OCI-LY7 (cell line): Measurements from ENCODE around the gene DNAH5. TPM values are rescaled to one million over a fixed set of nuclear protein-coding genes. Genes with fewer than 3 reads are reported as not detected.

Experiments used
- Bru-seq: library from RNA; stranded (reverse); fragments of 400-500 nt; gene quantifications from one replicate; lab custom pipeline; 2021; lab: Mats Ljungman, UMichigan
- BruChase-seq, 2 experiments: library from RNA; stranded (reverse); fragments of 400-500 nt; gene quantifications; one replicate each; lab custom pipeline; 2021; lab: Mats Ljungman, UMichigan
- BruUV-seq: library from RNA; stranded (reverse); fragments of 400-500 nt; replicated peaks from 2 replicates; lab custom pipeline; 2021; lab: Mats Ljungman, UMichigan
- CTCF ChIA-PET: fragments of 300-600 bp; sonication (Branson Sonifier 250); formaldehyde crosslinking; loops from one replicate; lab custom pipeline; 2022; ENCODE audit warnings: antibody characterized with exemption; ENCODE audit not compliant: unreplicated experiment; lab: Charles Lee
- POLR2A ChIA-PET: fragments of 300-600 bp; sonication (Branson Sonifier 250); formaldehyde crosslinking; loops from one replicate; lab custom pipeline; 2022; ENCODE audit warnings: antibody characterized with exemption; lab: Charles Lee
- DNase-seq: peaks from one replicate; pipeline ENCODE4 v3.0.0-alpha.2; 2015; ENCODE audit warnings: low spot score
- H2AFZ ChIP-seq: fragments of 200-600 bp; sonication (generic), shearing (Covaris generic); 2 replicates; pipeline ENCODE4 v1.6.1; 2014; ENCODE audit warnings: mild to moderate bottlenecking, antibody characterized with exemption, low read length, moderate library complexity
- H3K27ac ChIP-seq: fragments of 200-600 bp; sonication (generic); 2 replicates; pipeline ENCODE4 v1.5.1; 2014; ENCODE audit warnings: mixed run types, low read depth, mild to moderate bottlenecking, moderate library complexity, low read length, inconsistent platforms; ENCODE audit not compliant: poor library complexity, severe bottlenecking
- H3K36me3 ChIP-seq: fragments of 200-600 bp; sonication (generic); 2 replicates; pipeline ENCODE4 v1.6.1; 2014; ENCODE audit warnings: mild to moderate bottlenecking, antibody characterized with exemption, low read length, moderate library complexity, mixed read lengths; ENCODE audit not compliant: insufficient read depth
- H3K4me1 ChIP-seq: fragments of 200-600 bp; sonication (generic); 2 replicates; pipeline ENCODE4 v1.5.1; 2014; ENCODE audit warnings: mild to moderate bottlenecking, low read length; ENCODE audit not compliant: insufficient read depth, poor library complexity, severe bottlenecking
- H3K4me2 ChIP-seq: fragments of 200-600 bp; sonication (generic); 2 replicates; pipeline ENCODE4 v1.6.1; 2014; ENCODE audit warnings: mild to moderate bottlenecking, low read length
- H3K4me3 ChIP-seq: fragments of 200-600 bp; sonication (generic); 2 replicates; pipeline ENCODE4 v1.5.1; 2014; ENCODE audit warnings: mild to moderate bottlenecking, low read depth, low read length; ENCODE audit not compliant: poor library complexity, severe bottlenecking
- H3K79me2 ChIP-seq: fragments of 200-600 bp; sonication (generic); 2 replicates; pipeline ENCODE4 v1.6.1; 2016; ENCODE audit warnings: low read depth, mild to moderate bottlenecking, low read length, moderate library complexity, mixed read lengths; ENCODE audit not compliant: insufficient read depth
- H3K9me2 ChIP-seq: fragments of 200-600 bp; sonication (generic); 2 replicates; pipeline ENCODE4 v1.6.1; 2016; ENCODE audit warnings: mild to moderate bottlenecking, low read length, mixed read lengths; ENCODE audit not compliant: insufficient read depth
- H3K9me3 ChIP-seq: fragments of 200-600 bp; sonication (generic); 2 replicates; pipeline ENCODE4 v1.6.1; 2014; ENCODE audit warnings: mild to moderate bottlenecking, mixed run types, low read length, mixed read lengths
- H4K20me1 ChIP-seq: fragments of 200-600 bp; sonication (generic); 2 replicates; pipeline ENCODE4 v1.6.1; 2014; ENCODE audit warnings: mild to moderate bottlenecking, antibody characterized with exemption, low read length, moderate library complexity, mixed read lengths; ENCODE audit not compliant: insufficient read depth
- CTCF ChIP-seq: fragments of 200-600 bp; sonication (generic); conservative IDR thresholded peaks from 2 replicates; pipeline ENCODE4 v1.5.1; 2014; ENCODE audit warnings: mild to moderate bottlenecking, antibody characterized with exemption, low read length, moderate library complexity, mixed read lengths
- EZH2phosphoT487 ChIP-seq: fragments of 200-600 bp; sonication (generic); IDR thresholded peaks from 2 replicates; pipeline ENCODE4 v1.6.1; 2018; ENCODE audit warnings: low read depth, borderline replicate concordance, mild to moderate bottlenecking, mixed run types, antibody characterized with exemption, low read length, moderate library complexity, mixed read lengths
- intact Hi-C: fragments of 100-400 bp; cut with micrococcal nuclease; formaldehyde crosslinking; loops from one replicate; pipeline ENCODE4 v1.10.0; 2022; ENCODE audit not compliant: unreplicated experiment
- long read RNA-seq: library from polyadenylated mRNA; stranded (forward); transcript quantifications from one replicate; pipeline ENCODE4 v2.0.0, GENCODE V29; 2022
- total RNA-seq, 2 experiments: library from RNA; depleted of rRNA in 1 of 2; stranded (reverse); fragments of >200 nt in 1 of 2; shearing (Covaris generic) in 1 of 2; gene quantifications; 2 replicates each; pipeline ENCODE4 v1.2.3, GENCODE V29; 2014 to 2022

DNAH5 gene
- total RNA-seq (2014; rRNA removed; shearing (Covaris generic)) (not detected in 2 replicates), total RNA-seq (2022) (0.06 TPM in 1 of 2 replicates, not detected in the other), Bru-seq, nascent RNA (percentile 2 among the genes with signal in this experiment), BruChase-seq, experiment 1, labeled RNA remaining after a 6-hour chase (percentile 2 among the genes with signal in this experiment), BruChase-seq, experiment 2, labeled RNA remaining after a 2-hour chase (percentile 5 among the genes with signal in this experiment)
- long read RNA-seq: 0 reads

- no peaks in the 10 kb centered on the region for H4K20me1 ChIP-seq
- H2AFZ ChIP-seq: no peak within 1 kb of the TSS
- H3K9me2 ChIP-seq: no peaks in the 10 kb centered on the region
- CTCF ChIA-PET: no interaction called here
- no peaks in the 10 kb centered on the region for H3K9me3 ChIP-seq
- no peaks in the 10 kb centered on the region for H3K36me3 ChIP-seq
- no peak within 1 kb of the TSS for H3K27ac ChIP-seq
- POLR2A ChIA-PET: no interaction called here
- H3K79me2 ChIP-seq: no peaks in the 10 kb centered on the region
- H3K4me3 ChIP-seq: no peak within 1 kb of the TSS
- TF ChIP-seq CTCF (no peak), EZH2phosphoT487 (no peak)
- no peaks in the 10 kb centered on the region for H3K4me1 ChIP-seq
- intact Hi-C loops: no loop called here
- DNase-seq: no peak
- no peak within 1 kb of the TSS for H3K4me2 ChIP-seq
- BruUV-seq: no TSS peak
Measured at GRCh38 chr5:13944560-13945199, at the start of gene DNAH5. TSS of gene DNAH5 (minus strand) at chr5:13944688. CDS start at chr5:13944438, 250 bp downstream.

GRCh38 chr5:13993926-13994325 is 49.4 kb upstream of the DNAH5 start:
- no peak for DNase-seq
- Histone ChIP-seq H3K9me3 (no peaks in the 10 kb centered on the region), H2AFZ (no peak overlapping the region), H3K4me3 (no peak overlapping the region), H3K9me2 (no peaks in the 10 kb centered on the region), H4K20me1 (no peaks in the 10 kb centered on the region), H3K27ac (no peak overlapping the region), H3K4me2 (no peak overlapping the region), H3K79me2 (no peaks in the 10 kb centered on the region), H3K36me3 (no peaks in the 10 kb centered on the region), H3K4me1 (no peaks in the 10 kb centered on the region)
- intact Hi-C loops: no loop called here
- ChIA-PET CTCF (no interaction called here), POLR2A (no interaction called here)
- BruUV-seq: no TSS peak
- no peak for TF ChIP-seq EZH2phosphoT487
- no peak for TF ChIP-seq CTCF

- no peak overlapping the region for H2AFZ ChIP-seq
- H3K9me2 ChIP-seq: no peaks in the 10 kb centered on the region
- no TSS peak for BruUV-seq
- no peaks in the 10 kb centered on the region for H3K9me3 ChIP-seq
- H3K36me3 ChIP-seq: no peaks in the 10 kb centered on the region
- H3K4me1 ChIP-seq: no peaks in the 10 kb centered on the region
- ChIA-PET POLR2A (interaction anchor here (0.5 kb wide), 1 partner anchor 117 kb away, joined by 3 read pairs; no protein-coding TSS in a partner anchor), CTCF (no interaction called here)
- no peak overlapping the region for H3K4me3 ChIP-seq
- intact Hi-C loops: no loop called here
- no peaks in the 10 kb centered on the region for H3K79me2 ChIP-seq
- no peak overlapping the region for H3K27ac ChIP-seq
- no peak for DNase-seq
- no peaks in the 10 kb centered on the region for H4K20me1 ChIP-seq
- TF ChIP-seq CTCF: no peak
- TF ChIP-seq EZH2phosphoT487: no peak
- no peak overlapping the region for H3K4me2 ChIP-seq
Measured at GRCh38 chr5:13992795-13993194, 48.3 kb upstream of the DNAH5 start.
